Left hindlimb (tissue), 1 donor: ENCODE measurements around the gene FAM200A.
A peak's percentile ranks its signal among the peaks of the same experiment; 100 is the strongest.

Experiments used
- DNase-seq: peaks from one replicate; pipeline ENCODE4 v3.0.0-alpha.2; 2018

FAM200A gene

DNA sequence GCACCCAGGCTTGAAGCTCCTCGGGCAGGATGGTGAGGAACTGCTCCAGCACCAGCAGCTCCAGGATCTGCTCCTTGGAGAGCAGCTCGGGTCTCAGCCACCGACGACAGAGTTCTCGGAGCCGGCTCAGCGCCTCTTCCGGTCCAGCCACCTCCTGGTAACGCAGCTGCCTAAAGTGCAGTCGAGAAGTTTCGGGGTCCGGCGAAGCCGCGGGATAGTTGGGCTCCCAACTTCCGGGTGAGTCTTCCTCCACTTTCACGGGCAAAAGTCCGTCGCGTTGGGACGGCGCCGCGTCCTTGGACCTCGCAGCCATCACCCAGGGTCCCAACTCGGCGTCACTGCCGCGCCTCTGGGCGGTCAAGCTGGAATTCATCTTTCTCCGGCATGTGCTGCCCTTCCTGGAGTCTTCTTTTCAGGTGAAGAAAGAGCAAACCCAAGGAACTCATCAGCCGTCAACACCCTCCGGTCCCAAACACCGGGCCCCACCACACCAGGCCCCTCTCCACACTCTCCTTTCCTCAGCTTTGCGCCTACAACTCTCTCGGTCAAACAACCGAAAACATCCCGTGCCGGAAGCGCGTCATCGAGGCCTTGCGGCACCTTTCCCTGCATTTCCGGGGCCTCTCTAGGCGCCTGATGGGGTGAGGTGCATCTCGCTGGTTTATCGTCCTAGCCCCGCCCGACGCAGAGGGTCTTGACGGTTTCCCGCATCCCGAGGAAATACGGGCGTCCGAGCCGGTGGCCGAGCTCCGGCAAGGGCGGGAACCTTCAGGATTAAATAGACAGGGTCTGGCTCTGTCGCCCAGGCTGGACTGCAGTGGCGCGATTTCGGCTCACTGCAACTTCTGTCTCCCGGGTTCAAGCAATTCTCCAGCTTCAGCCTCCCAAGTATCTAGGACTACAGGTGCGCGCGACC, 51.9 kb downstream of the FAM200A start, which contains the start of gene ZNF394:
Gene ZNF394 (minus strand): TSS at position 561 of the 916 bp plus-strand sequence. CDS start 188 bp downstream, at position 373.
- peak; percentile 93 for DNase-seq

DNA sequence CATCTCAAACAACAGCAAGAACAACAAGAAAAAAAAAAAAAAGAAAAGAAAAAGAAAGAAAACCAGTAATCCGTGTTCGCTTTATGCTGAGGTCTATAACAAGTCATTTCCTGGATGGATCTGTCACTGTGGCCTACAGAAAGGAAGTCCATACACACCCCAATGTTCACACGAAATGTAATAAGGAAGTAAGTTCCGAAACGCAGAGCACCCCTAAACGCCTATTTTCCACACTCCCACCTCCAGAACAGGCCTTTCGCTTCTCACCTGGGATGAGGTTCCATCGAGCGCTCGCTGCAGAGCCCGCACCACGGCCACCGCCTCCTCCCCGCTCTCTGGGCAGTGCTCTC, 52.6 kb downstream of the FAM200A start:
- no peak for DNase-seq

- DNase-seq, result no peak
Observed at GRCh38 chr7:99498546-99498944, 53.4 kb downstream of the FAM200A start.

GRCh38 chr7:99497766-99498545, 54.0 kb downstream of the FAM200A start:
- DNase-seq, result no peak
